Brain microvascular endothelial cell (primary cell): ENCODE results near the gene TPGS2.
"Not testable (repeated sequence)": the region's sequence is repeated elsewhere in the genome, so short reads cannot be mapped to it uniquely, and the experiment has no call there.

ENCODE experiments used
- DNase-seq: peaks from one replicate; pipeline ENCODE4 v3.0.0-alpha.2; 2020
- H3K27ac ChIP-seq: fragments of 250-450 bp; sonication (Bioruptor Pico); 2 replicates; pipeline ENCODE4 v1.5.1; 2020; ENCODE audit warnings: mild to moderate bottlenecking, moderate library complexity
- H3K27me3 ChIP-seq: fragments of 250-450 bp; sonication (Bioruptor Pico); replicated peaks from 2 replicates; pipeline ENCODE4 v1.5.1; 2020; ENCODE audit warnings: mild to moderate bottlenecking
- H3K36me3 ChIP-seq: fragments of 250-450 bp; sonication (Bioruptor Pico); replicated peaks from 2 replicates; pipeline ENCODE4 v1.5.1; 2020; ENCODE audit warnings: mild to moderate bottlenecking
- H3K4me3 ChIP-seq: 2 replicates; pipeline ENCODE4 v1.5.1; 2011; ENCODE audit warnings: low read depth, mild to moderate bottlenecking, control low read depth, low read length, moderate library complexity
- in situ Hi-C: cut with HindIII; loops from 2 replicates; pipeline ENCODE4 v1.10.0; 2017; ENCODE audit warnings: low sequenced_read_pairs, low pct_ligation_motif_present
- TF ChIP-seq, protein P1 (sequence below): IDR thresholded peaks from 2 replicates; pipeline ENCODE4 v1.5.1; 2011; ENCODE audit warnings: low read depth, mild to moderate bottlenecking, moderate library complexity, low read length, control low read depth, inconsistent platforms; ENCODE audit errors: missing control alignments

TPGS2 gene

DNA sequence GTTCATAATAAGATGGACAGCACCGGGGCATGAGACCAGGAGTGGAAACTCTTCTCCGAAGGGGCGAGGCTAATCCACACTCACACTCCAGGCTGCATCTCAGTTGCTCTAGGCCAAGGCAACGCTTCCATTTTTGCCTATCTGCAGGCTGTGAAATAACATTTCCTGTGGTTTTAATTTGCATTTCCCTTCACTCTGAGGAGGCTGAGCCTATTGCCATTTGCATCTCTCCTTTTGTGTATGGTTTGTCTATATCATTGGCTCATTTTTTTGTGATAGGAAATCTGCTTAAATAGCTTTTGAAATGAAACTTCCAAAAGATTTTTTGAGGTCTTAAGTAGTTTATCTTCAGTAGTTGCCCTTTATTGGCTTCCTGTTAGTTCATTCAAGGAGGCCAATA, 57.6 kb downstream of the TPGS2 start:
- no peaks in the 10 kb centered on the region for H3K27me3 ChIP-seq
- TF ChIP-seq, protein P1, sequence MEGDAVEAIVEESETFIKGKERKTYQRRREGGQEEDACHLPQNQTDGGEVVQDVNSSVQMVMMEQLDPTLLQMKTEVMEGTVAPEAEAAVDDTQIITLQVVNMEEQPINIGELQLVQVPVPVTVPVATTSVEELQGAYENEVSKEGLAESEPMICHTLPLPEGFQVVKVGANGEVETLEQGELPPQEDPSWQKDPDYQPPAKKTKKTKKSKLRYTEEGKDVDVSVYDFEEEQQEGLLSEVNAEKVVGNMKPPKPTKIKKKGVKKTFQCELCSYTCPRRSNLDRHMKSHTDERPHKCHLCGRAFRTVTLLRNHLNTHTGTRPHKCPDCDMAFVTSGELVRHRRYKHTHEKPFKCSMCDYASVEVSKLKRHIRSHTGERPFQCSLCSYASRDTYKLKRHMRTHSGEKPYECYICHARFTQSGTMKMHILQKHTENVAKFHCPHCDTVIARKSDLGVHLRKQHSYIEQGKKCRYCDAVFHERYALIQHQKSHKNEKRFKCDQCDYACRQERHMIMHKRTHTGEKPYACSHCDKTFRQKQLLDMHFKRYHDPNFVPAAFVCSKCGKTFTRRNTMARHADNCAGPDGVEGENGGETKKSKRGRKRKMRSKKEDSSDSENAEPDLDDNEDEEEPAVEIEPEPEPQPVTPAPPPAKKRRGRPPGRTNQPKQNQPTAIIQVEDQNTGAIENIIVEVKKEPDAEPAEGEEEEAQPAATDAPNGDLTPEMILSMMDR, result no peak
- DNase-seq, result no peak
- no peak overlapping the region for H3K27ac ChIP-seq
- in situ Hi-C loops, result no loop called here
- no peak overlapping the region for H3K4me3 ChIP-seq
- H3K36me3 ChIP-seq, result no peaks in the 10 kb centered on the region

DNA sequence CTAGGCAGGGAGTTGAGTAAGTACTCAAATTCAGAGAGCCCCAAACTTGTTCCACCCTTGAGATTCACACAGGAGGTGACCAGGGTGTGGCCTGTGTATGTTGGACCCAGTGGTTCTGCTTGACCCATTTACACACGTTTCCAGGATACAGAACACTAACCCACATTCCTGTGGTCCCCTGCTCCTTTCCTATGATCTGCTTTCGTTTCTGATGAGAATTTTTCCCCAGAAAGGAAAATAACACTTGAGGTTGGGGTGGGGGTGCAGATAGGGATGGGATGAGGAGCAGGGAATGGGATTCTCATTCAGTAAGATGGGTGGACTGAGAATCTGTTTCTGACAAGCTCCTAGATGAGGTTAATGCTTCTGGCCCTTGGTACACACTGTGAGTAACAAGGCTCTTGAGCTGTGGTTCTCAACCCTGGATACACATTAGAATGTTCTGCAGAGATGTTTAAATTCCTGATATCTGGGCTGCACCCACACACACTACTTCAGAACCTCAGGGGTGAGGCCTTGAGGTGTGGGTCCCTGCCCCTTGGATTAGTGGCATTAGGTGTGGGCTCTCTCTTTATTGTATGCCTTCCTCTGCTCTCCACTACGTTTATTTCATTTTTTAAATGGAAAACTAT, 58.4 kb downstream of the TPGS2 start:
- TF ChIP-seq, protein P1, result no peak
- in situ Hi-C loops, result no loop called here
- DNase-seq, result no peak

DNA sequence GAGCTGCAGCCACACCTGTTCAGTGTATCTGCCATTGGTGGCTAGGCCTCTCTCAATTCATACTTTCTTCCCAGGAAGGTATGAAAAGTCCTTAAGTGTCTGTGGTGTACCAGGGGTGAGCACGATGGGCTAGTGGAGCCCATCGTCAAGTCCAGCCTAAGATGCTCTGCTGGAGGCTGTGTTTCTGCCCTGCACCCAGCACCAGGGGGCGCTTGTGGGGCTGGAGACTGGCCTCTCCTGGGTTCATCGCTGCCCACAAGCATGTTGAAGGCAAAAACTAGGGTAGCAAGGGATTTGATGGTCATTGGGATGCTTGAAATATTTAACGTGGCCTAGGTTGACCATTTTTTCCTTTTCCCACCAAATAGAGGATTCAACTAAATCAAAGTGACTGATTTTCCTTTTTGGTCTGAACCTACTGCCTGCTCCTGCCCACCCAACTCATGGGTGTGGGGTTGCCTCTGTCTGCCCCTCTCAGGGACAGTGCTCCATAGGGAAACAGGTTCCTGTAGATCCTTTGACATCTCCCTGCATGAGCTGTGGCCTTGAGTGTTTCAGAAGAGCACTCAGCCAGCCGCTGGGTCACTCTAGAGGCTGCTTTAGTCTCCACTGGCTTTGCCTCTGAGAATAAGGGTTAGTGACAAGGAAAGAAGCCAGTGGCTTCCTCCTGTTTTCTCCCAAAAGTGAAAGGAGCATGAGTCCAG, 59.0 kb downstream of the TPGS2 start:
- no peak for DNase-seq

More for the DNA sequence above, 58.4 kb downstream of the TPGS2 start:
- no peaks in the 10 kb centered on the region for H3K36me3 ChIP-seq
- H3K4me3 ChIP-seq, result no peak overlapping the region
- no peak overlapping the region for H3K27ac ChIP-seq
- no peaks in the 10 kb centered on the region for H3K27me3 ChIP-seq

DNA sequence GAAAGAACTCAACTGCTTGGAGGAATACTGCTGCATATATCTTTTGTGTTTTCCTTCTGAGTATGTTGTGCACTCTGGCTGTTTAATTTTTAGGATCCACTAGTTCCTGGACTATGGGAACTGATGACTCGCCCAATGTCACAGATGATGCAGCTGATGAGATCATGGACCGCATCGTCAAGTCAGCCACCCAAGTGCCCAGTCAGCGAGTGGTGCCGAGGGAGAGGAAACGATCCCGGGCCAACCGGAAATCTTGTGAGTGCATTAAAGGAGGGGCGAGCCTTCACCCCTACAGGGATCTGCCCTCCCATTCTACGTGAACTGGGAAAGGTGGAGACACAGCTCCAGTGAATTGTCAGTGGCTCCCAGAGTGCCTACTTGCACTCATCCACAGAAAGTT, 59.6 kb downstream of the TPGS2 start:
- in situ Hi-C loops, result no loop called here
- Histone ChIP-seq H3K36me3 (no peaks in the 10 kb centered on the region), H3K4me3 (no peak overlapping the region), H3K27ac (no peak overlapping the region), H3K27me3 (no peaks in the 10 kb centered on the region)
- TF ChIP-seq, protein P1, result no peak
- peak; percentile 27 for DNase-seq

More for the DNA sequence above, 59.0 kb downstream of the TPGS2 start:
- no peaks in the 10 kb centered on the region for H3K36me3 ChIP-seq
- TF ChIP-seq, protein P1, result peak; percentile 57
- H3K4me3 ChIP-seq, result no peak overlapping the region
- H3K27ac ChIP-seq, result no peak overlapping the region
- in situ Hi-C loops, result no loop called here
- no peaks in the 10 kb centered on the region for H3K27me3 ChIP-seq

DNA sequence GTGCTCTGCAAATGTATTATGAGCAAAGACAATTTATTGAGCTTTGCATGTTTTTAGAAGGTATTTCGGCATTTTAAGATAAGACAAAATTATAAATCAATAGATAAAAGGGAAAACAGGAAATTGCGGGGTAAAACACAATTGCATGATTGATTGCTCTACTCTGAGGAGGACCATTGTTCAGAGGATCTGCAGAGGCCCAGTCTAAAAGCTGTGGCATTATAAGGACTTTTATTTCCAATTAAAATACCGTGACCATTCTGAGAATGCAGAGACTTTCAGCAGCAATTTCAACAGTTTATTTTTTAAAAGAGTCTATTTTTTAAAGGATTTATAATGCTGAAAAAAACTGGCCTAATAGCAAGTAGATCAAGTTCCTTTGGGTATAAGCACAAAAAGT, 62.0 kb downstream of the TPGS2 start:
- in situ Hi-C loops, result no loop called here
- no peaks in the 10 kb centered on the region for H3K36me3 ChIP-seq
- no peaks in the 10 kb centered on the region for H3K27me3 ChIP-seq
- H3K27ac ChIP-seq, result no peak overlapping the region
- no peak overlapping the region for H3K4me3 ChIP-seq
- DNase-seq, result no peak
- TF ChIP-seq, protein P1, result no peak

DNA sequence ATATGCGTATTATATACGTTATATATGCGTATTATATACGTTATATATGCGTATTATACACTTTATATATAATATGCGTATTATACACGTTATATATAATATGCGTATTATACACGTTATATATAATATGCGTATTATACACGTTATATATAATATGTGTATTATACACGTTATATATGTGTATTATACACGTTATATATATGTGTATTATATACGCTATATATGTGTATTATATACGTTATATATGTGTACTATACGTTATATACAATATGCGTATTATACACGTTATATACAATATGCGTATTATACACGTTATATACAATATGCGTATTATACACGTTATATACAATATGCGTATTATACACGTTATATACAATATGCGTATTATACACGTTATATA, 65.8 kb downstream of the TPGS2 start:
- H3K27ac ChIP-seq, H3K27me3 ChIP-seq, DNase-seq, in situ Hi-C loops, H3K36me3 ChIP-seq, H3K4me3 ChIP-seq: not testable (repeated sequence)
